IPS-18c (cell line): ENCODE data around the gene ELN.

Source experiments
- H3K4me3 ChIP-seq: 2 replicates; pipeline ENCODE4 v1.7.0; 2013; ENCODE audit warnings: low read depth, mild to moderate bottlenecking, low read length, moderate library complexity; ENCODE audit not compliant: insufficient read depth
- H3K9me3 ChIP-seq: one replicate; pipeline ENCODE4 v1.6.1; 2013; ENCODE audit warnings: mild to moderate bottlenecking, low read length, moderate library complexity; ENCODE audit not compliant: control insufficient read depth, insufficient read depth

ELN gene

DNA sequence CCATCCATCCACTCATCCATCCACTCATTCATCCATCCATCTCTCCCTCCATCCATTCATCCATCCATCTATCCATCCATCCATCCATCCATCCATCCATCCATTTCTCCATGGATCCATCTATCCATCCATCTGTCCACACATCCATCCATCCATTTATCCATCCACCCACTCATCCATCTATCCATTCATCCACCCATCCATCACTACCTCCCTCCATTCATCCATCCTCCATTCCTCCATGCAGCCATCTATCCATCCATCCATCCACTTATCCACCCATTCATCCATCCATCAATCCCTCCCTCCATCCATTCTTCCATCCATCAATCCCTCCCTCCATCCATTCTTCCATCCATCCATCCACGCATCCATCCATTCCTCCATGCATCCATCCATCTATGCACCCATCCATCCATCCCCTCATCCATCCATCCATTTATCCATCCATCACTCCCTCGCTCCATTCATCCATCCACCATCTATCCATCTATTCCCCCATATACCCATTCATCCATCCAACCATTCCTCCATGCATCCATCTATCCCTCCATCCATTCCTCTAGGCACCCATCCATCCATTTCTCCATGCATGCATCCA is 21.1 kb downstream of the ELN start:
- no peaks in the 10 kb centered on the region for H3K9me3 ChIP-seq
- H3K4me3 ChIP-seq: no peak overlapping the region

GRCh38 chr7:74049997-74050798 is 22.2 kb downstream of the ELN start:
- no peaks in the 10 kb centered on the region for H3K9me3 ChIP-seq

GRCh38 chr7:74051193-74051592 is 23.2 kb downstream of the ELN start:
- Histone ChIP-seq H3K9me3 (no peaks in the 10 kb centered on the region), H3K4me3 (no peak overlapping the region)

More at GRCh38 chr7:74049997-74050798, 22.2 kb downstream of the ELN start:
- H3K4me3 ChIP-seq: no peak overlapping the region

GRCh38 chr7:74051629-74052410 is 23.8 kb downstream of the ELN start:
- Histone ChIP-seq H3K9me3 (no peaks in the 10 kb centered on the region), H3K4me3 (no peak overlapping the region)

GRCh38 chr7:74052628-74053027 is 24.7 kb downstream of the ELN start:
- Histone ChIP-seq H3K9me3 (no peaks in the 10 kb centered on the region), H3K4me3 (no peak overlapping the region)

GRCh38 chr7:74053589-74054186 is 25.7 kb downstream of the ELN start:
- no peaks in the 10 kb centered on the region for H3K9me3 ChIP-seq

DNA sequence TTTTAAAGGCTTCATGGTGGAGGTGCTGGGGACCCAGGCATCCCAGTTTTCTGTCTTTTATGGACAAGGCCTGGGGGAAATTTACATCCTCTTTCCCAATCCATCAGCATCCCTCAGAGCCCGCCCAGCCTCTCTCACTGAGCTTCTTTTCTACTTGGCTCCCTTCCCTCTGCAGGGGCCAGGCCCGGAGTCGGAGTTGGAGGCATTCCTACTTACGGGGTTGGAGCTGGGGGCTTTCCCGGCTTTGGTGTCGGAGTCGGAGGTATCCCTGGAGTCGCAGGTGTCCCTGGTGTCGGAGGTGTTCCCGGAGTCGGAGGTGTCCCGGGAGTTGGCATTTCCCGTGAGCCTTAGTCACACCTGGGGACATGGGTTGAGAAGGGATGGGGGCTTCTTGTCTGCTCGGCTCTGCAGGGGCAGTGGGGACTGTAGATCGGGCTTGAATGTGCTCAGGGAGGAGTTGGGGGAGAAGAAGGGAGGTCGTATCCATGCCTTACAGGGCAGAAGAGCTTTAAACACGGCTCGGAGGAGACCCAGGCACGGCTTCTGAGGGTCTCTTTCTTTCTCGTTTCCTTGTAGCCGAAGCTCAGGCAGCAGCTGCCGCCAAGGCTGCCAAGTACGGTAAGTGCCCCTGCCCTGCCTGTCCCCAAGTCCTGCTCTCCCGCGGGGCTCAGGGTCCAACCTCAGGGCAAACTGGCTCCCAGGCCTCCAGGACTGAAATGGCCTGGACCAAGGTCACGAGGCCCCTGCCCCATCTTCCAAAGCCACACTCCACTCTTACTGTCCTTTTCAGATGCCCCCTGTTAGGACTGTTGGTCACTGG is 28.3 kb downstream of the ELN start:
- H3K9me3 ChIP-seq: no peaks in the 10 kb centered on the region
- H3K4me3 ChIP-seq: no peak overlapping the region

More at GRCh38 chr7:74053589-74054186, 25.7 kb downstream of the ELN start:
- H3K4me3 ChIP-seq: no peak overlapping the region

DNA sequence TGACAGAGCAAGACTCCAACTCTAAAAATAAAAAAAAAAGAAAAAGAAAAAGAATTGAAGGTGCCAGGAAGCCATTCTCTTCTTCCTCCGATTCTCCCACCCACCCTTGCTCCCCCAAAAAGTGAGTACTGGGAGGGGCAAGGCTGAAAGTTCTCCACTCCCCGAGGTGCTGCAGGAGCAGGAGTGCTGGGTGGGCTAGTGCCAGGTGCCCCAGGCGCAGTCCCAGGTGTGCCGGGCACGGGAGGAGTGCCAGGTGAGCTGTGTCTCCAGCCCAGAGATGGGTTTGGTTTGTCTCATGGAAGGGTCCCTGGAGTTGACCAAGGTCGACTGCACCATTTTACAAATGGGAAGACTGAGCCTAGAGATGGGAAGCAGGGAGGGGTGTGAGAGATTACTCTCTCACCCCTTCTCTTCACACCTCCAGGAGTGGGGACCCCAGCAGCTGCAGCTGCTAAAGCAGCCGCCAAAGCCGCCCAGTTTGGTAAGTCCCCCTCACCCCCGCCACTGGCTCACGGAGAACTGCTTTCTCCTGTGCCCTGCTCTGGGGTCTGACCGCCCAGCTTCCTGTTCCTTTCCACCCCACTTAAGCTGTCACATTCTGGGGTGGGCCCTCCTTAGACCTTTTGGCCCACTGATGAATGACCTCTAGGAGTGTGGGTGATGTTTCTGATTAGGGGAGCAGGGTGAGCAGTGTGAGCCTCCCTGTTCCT is 29.4 kb downstream of the ELN start:
- no peaks in the 10 kb centered on the region for H3K9me3 ChIP-seq
- H3K4me3 ChIP-seq: no peak overlapping the region

GRCh38 chr7:74057987-74058386 is 30.0 kb downstream of the ELN start:
- Histone ChIP-seq H3K4me3 (no peak overlapping the region), H3K9me3 (no peaks in the 10 kb centered on the region)

DNA sequence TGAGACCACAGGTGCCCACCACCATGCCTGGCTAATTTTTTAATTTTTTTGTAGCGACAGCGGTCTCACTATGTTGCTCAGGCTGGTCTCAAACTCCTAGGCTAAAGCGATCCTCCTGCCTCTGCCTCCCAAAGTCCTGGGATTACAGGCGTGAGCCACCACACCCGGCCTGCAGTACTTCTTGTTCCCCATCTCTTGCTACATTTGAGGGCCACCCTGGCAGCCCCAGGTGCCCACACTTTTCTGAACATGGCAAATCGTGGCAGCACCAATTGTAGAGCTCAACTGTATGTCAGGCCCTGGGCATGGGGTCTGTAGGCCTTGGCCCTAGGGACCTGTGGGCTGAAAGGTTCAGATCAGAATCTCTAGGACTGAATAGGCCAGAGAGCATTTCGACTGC is 30.5 kb downstream of the ELN start:
- no peaks in the 10 kb centered on the region for H3K9me3 ChIP-seq
- H3K4me3 ChIP-seq: no peak overlapping the region

DNA sequence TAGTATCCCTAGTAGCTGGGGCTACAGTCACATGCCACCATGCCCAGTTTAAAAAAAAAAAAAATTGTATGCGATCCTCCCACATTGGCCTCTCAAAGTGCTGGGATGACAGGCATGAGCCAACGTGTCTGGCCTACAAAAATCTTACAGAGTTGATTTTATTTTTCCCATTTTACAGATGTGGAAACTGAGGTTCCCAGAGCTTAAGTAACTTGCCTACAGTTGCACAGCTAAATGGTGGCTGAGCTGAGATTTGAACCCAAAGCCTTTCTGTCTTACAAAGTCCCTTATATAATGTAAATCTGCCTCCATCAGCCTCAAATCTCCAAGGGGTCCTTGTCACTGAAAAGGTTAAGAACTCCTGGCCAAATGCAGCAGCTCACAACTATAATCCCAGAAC is 31.1 kb downstream of the ELN start:
- Histone ChIP-seq H3K4me3 (no peak overlapping the region), H3K9me3 (no peaks in the 10 kb centered on the region)

- Histone ChIP-seq H3K4me3 (no peak overlapping the region), H3K9me3 (no peaks in the 10 kb centered on the region)
Measured at GRCh38 chr7:74059681-74060588, 32.0 kb downstream of the ELN start.

DNA sequence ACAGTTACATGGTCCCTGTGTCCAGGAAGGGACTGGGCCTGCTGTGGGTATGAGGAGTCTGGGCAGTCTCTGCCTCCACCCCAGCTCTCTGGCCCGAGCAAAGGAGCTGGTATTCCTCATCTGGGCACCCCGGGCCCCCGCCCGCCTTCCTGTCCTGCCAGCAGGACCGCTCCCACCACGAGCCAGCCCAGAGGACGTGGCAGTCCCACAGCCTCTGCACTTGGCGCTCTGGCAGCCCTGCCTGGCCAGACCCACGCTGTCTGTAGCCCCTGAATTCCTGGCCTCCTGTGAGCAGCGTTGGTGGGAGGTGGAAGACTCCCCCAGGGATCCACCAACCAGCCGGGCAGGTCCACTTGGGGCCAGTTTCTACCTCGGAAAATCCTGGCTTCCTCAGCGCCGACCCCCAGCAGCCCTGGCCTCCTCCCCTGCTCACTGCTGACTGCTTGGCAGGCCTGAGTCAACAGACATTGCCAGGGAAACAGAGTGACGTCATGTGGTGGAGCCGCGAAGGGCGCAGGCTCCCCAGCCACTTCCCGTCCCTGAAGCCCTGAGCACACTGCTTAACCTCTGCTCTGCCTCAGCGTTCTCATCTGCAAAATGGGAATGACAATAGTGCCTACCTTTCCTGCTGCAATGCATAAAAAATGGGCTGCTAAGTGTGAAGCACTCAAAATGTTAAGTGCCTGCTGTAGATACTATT is 34.0 kb downstream of the ELN start:
- no peak overlapping the region for H3K4me3 ChIP-seq
- no peaks in the 10 kb centered on the region for H3K9me3 ChIP-seq

DNA sequence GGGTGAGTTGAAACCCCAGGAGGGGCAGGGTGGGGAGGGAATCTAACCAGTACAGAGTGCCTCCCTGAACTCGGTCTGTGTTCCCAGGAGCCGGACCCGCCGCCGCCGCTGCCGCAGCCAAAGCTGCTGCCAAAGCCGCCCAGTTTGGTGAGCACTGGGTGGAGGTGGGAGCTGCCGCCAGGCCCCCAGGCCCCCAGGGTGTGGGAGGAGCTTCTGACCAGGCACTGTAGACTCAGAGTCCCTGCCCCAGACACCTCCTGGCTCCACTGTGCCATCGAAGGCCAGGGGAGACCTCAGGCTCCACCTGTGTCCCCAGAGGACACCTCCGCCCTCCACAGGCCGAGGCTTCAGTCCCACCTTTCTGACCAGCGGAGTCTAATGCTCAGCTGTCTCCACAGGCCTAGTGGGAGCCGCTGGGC is 35.3 kb downstream of the ELN start:
- H3K4me3 ChIP-seq: no peak overlapping the region
- no peaks in the 10 kb centered on the region for H3K9me3 ChIP-seq

DNA sequence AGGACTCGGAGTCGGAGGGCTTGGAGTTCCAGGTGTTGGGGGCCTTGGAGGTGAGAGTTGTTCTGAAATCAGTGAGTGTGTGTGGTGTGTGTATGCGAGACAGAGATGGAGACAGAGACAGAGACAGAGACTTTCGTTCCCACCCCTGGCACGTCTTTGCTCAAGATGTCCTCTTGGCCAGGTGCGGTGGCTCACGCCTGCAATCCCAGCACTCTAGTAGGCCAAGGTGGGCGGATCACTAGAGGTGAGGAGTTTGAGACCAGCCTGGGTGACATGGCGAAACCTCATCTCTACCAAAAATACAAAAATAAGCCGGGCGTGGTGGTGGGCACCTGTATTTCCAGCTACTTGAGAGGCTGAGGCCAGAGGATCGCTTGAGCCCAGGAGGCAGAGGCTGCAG is 35.7 kb downstream of the ELN start:
- no peak overlapping the region for H3K4me3 ChIP-seq

More for the DNA sequence above, 35.7 kb downstream of the ELN start:
- H3K9me3 ChIP-seq: no peaks in the 10 kb centered on the region
